ENCODE measurements around the gene CHCHD4. TPM values are rescaled to one million over a fixed set of nuclear protein-coding genes. Genes with fewer than 3 reads are reported as not detected.

The CHCHD4 gene
- total RNA-seq, 1 experiment from 2014 or later: 43.3 TPM

GRCh38 chr3:14132689-14133088 lies 8.0 kb upstream of the CHCHD4 start:
- no peak overlapping the region for H3K9ac ChIP-seq (ENCODE audit: low read length)
- no TSS peak for BruUV-seq (replicated peaks)

GRCh38 chr3:14132120-14132519 lies 7.5 kb upstream of the CHCHD4 start:
- Histone ChIP-seq H3K9ac (ENCODE audit: low read length) (no peak overlapping the region), H3K27me3 (ENCODE audit: low read length) (no peaks in the 10 kb centered on the region), H3K36me3 (ENCODE audit: low read depth, low read length) (peaks cover 72% of the 10 kb centered on the region), H3K4me1 (ENCODE audit: insufficient read depth, low read length) (peaks cover 11% of the 10 kb centered on the region), H3K9me3 (ENCODE audit: low read length) (no peaks in the 10 kb centered on the region), H3K79me2 (ENCODE audit: low read length) (peaks cover 23% of the 10 kb centered on the region), H3K27ac (ENCODE audit: low read length) (no peak overlapping the region), H2AFZ (ENCODE audit: low read length) (no peak overlapping the region), H3K4me2 (ENCODE audit: low read length) (no peak overlapping the region), H3F3A (ENCODE audit: low read length, unreplicated experiment) (no peaks in the 10 kb centered on the region), H4K20me1 (ENCODE audit: low read length) (peaks cover 18% of the 10 kb centered on the region; the same call in 1 of the 2 replicates), H3K4me3 (ENCODE audit: low read length) (no peak overlapping the region), H3K9me2 (replicated peaks; ENCODE audit: low read length) (no peaks in the 10 kb centered on the region)
- TF ChIP-seq EZH2phosphoT487 (IDR thresholded peaks at IDR 0.05; ENCODE audit: borderline replicate concordance, low read length) (no peak), EZH2 (IDR thresholded peaks at IDR 0.05; ENCODE audit: low read length, unreplicated experiment) (no peak), CTCF (conservative IDR thresholded peaks at IDR 0.05; ENCODE audit: low read depth, low read length) (no peak)
- no peak for ATAC-seq
- CTCF ChIA-PET: no interaction called here
- intact Hi-C loops (cut with micrococcal nuclease): no loop called here
- POLR2A ChIA-PET (ENCODE audit: unreplicated experiment): interaction anchor here (0.7 kb wide), 1 partner anchor 217 kb away, joined by 8 read pairs; no protein-coding TSS in a partner anchor
- no peak for DNase-seq
- no TSS peak for BruUV-seq (replicated peaks)

More at GRCh38 chr3:14132689-14133088, 8.0 kb upstream of the CHCHD4 start:
- DNase-seq (no peak), ATAC-seq (no peak)
- H3F3A ChIP-seq (ENCODE audit: low read length, unreplicated experiment): no peaks in the 10 kb centered on the region
- peaks cover 17% of the 10 kb centered on the region for H3K79me2 ChIP-seq (ENCODE audit: low read length)
- intact Hi-C loops (cut with micrococcal nuclease): no loop called here
- no peak overlapping the region for H3K27ac ChIP-seq (ENCODE audit: low read length)
- no peaks in the 10 kb centered on the region for H3K9me3 ChIP-seq (ENCODE audit: low read length)
- ChIA-PET CTCF (no interaction called here), POLR2A (ENCODE audit: unreplicated experiment) (no interaction called here)
- no peaks in the 10 kb centered on the region for H3K27me3 ChIP-seq (ENCODE audit: low read length)
- H2AFZ ChIP-seq (ENCODE audit: low read length): no peak overlapping the region
- peaks cover 12% of the 10 kb centered on the region; the same call in 1 of the 2 replicates for H4K20me1 ChIP-seq (ENCODE audit: low read length)
- TF ChIP-seq CTCF (conservative IDR thresholded peaks at IDR 0.05; ENCODE audit: low read depth, low read length) (no peak), EZH2phosphoT487 (IDR thresholded peaks at IDR 0.05; ENCODE audit: borderline replicate concordance, low read length) (no peak), EZH2 (IDR thresholded peaks at IDR 0.05; ENCODE audit: low read length, unreplicated experiment) (no peak)
- H3K4me1 ChIP-seq (ENCODE audit: insufficient read depth, low read length): peaks cover 17% of the 10 kb centered on the region
- H3K36me3 ChIP-seq (ENCODE audit: low read depth, low read length): peaks cover 72% of the 10 kb centered on the region
- H3K4me2 ChIP-seq (ENCODE audit: low read length): no peak overlapping the region
- H3K9me2 ChIP-seq (replicated peaks; ENCODE audit: low read length): no peaks in the 10 kb centered on the region
- no peak overlapping the region for H3K4me3 ChIP-seq (ENCODE audit: low read length)

GRCh38 chr3:14131134-14131533 lies 6.5 kb upstream of the CHCHD4 start:
- CTCF ChIA-PET: no interaction called here
- Histone ChIP-seq H3K9me2 (replicated peaks; ENCODE audit: low read length) (no peaks in the 10 kb centered on the region), H3K27me3 (ENCODE audit: low read length) (no peaks in the 10 kb centered on the region), H3K36me3 (ENCODE audit: low read depth, low read length) (peaks cover 69% of the 10 kb centered on the region), H3K4me1 (ENCODE audit: insufficient read depth, low read length) (peaks cover 9% of the 10 kb centered on the region), H2AFZ (ENCODE audit: low read length) (no peak overlapping the region), H3K9me3 (ENCODE audit: low read length) (no peaks in the 10 kb centered on the region), H3K79me2 (ENCODE audit: low read length) (peaks cover 33% of the 10 kb centered on the region), H3K4me2 (ENCODE audit: low read length) (no peak overlapping the region), H3F3A (ENCODE audit: low read length, unreplicated experiment) (no peaks in the 10 kb centered on the region), H3K27ac (ENCODE audit: low read length) (no peak overlapping the region), H3K9ac (ENCODE audit: low read length) (no peak overlapping the region), H4K20me1 (ENCODE audit: low read length) (peaks cover 28% of the 10 kb centered on the region), H3K4me3 (ENCODE audit: low read length) (no peak overlapping the region)
- POLR2A ChIA-PET (ENCODE audit: unreplicated experiment): no interaction called here
- ATAC-seq (no peak), DNase-seq (no peak)
- TF ChIP-seq EZH2phosphoT487 (IDR thresholded peaks at IDR 0.05; ENCODE audit: borderline replicate concordance, low read length): no peak
- TF ChIP-seq CTCF (conservative IDR thresholded peaks at IDR 0.05; ENCODE audit: low read depth, low read length): no peak
- no peak for TF ChIP-seq EZH2 (IDR thresholded peaks at IDR 0.05; ENCODE audit: low read length, unreplicated experiment)
- intact Hi-C loops (cut with micrococcal nuclease): no loop called here
- no TSS peak for BruUV-seq (replicated peaks)

All from PC-3 (cell line).